ENCODE measurements around the gene ZBTB46. TPM values are rescaled to one million over a fixed set of nuclear protein-coding genes. Genes with fewer than 3 reads are reported as not detected.

ZBTB46 gene
- total RNA-seq, 1 experiment from 2014 or later: 27.1 TPM

DNA sequence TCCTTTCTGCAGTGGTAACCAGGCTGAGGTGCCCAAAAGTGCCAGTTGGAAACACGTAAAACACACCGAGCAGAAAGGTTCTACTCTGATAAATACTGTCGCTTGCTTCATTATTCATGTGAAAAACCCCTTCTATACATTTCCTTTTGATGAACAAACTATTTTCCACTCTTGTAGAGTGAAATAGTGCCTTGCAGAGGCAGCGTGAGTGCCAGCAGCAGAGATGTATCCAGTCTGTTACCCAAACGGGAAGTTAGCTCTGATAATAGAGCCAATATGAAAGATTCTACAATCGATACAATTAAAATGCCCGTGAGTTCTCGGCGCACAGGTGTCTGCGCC, 1.5 kb downstream of the ZBTB46 start:
- no peak overlapping the region for H4K8ac ChIP-seq (replicated peaks; ENCODE audit: insufficient read length, low read depth, low read length)
- H3K23me2 ChIP-seq (ENCODE audit: insufficient read length, low read depth, low read length, poor library complexity, severe bottlenecking): peaks cover 8% of the 10 kb centered on the region
- WGBS (ENCODE audit: extremely low coverage, insufficient read length, low lambda C conversion rate): no CpG with 5 or more reads among the region's 10 CpGs
- Mint-ChIP-seq H3K4me3 (peak overlapping the region; percentile 84 to 87), H3K4me1 (peaks cover 30 to 33% of the 10 kb centered on the region in 2 experiments), H3K27ac (no peak overlapping the region), H3K36me3 (ENCODE audit: insufficient read depth in 1 of 3, low read depth in 3 of 3) (no peaks in the 10 kb centered on the region; a peak in 3 of 7 replicates), H3K27me3 (ENCODE audit: low read depth) (peaks cover 38% of the 10 kb centered on the region), H3K9me3 (no peaks in the 10 kb centered on the region; a peak in 2 of 5 replicates)
- no peak for DNase-seq
- H2BK20ac ChIP-seq (ENCODE audit: low read depth, low read length, poor library complexity, severe bottlenecking): no peak overlapping the region
- H2BK120ac ChIP-seq (ENCODE audit: low read depth, low read length, poor library complexity, severe bottlenecking): no peak overlapping the region
- no peak overlapping the region for H4K5ac ChIP-seq (ENCODE audit: insufficient read length, low read depth, low read length)
- TF ChIP-seq, protein P1, sequence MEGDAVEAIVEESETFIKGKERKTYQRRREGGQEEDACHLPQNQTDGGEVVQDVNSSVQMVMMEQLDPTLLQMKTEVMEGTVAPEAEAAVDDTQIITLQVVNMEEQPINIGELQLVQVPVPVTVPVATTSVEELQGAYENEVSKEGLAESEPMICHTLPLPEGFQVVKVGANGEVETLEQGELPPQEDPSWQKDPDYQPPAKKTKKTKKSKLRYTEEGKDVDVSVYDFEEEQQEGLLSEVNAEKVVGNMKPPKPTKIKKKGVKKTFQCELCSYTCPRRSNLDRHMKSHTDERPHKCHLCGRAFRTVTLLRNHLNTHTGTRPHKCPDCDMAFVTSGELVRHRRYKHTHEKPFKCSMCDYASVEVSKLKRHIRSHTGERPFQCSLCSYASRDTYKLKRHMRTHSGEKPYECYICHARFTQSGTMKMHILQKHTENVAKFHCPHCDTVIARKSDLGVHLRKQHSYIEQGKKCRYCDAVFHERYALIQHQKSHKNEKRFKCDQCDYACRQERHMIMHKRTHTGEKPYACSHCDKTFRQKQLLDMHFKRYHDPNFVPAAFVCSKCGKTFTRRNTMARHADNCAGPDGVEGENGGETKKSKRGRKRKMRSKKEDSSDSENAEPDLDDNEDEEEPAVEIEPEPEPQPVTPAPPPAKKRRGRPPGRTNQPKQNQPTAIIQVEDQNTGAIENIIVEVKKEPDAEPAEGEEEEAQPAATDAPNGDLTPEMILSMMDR (conservative IDR thresholded peaks at IDR 0.05): no peak
- H2AK5ac ChIP-seq (ENCODE audit: insufficient read length, low read length): no peak overlapping the region
- H4K20me1 ChIP-seq (ENCODE audit: control insufficient read depth, insufficient read depth, insufficient read length): no peaks in the 10 kb centered on the region
- H3K79me2 ChIP-seq (ENCODE audit: insufficient read depth, low read length): peaks cover 11% of the 10 kb centered on the region; the same call in 1 of the 2 replicates
- no peak overlapping the region for H3T11ph ChIP-seq (ENCODE audit: low read length)
- H3K9me3 ChIP-seq (ENCODE audit: control insufficient read depth, low read depth, low read length): no peaks in the 10 kb centered on the region
- H3K9ac ChIP-seq (ENCODE audit: extremely low read depth, insufficient read length, low read length): no peak overlapping the region
- H2BK15ac ChIP-seq (ENCODE audit: low read depth, low read length): no peak overlapping the region
- H2AFZ ChIP-seq (ENCODE audit: low read length): no peak overlapping the region
- no peak overlapping the region for H2BK12ac ChIP-seq (ENCODE audit: insufficient read length, low read depth, low read length)
- H2BK5ac ChIP-seq (ENCODE audit: insufficient read length, low read length): no peak overlapping the region
- peak overlapping the region; percentile 65 for H3K4me2 ChIP-seq (ENCODE audit: insufficient read depth, insufficient read length, low read length)
- H3K79me1 ChIP-seq (ENCODE audit: insufficient read depth, low read depth, low read length, poor library complexity, severe bottlenecking): peaks cover 4% of the 10 kb centered on the region
- no peak overlapping the region for H3K56ac ChIP-seq (ENCODE audit: insufficient read length, low read depth, low read length)
- no peak overlapping the region for H3K14ac ChIP-seq (ENCODE audit: insufficient read depth, low read length)
- H3K23ac ChIP-seq (ENCODE audit: insufficient read length, low read depth, low read length): no peak overlapping the region
- H3K27ac ChIP-seq (ENCODE audit: insufficient read length, low read depth, low read length): no peak overlapping the region
- peaks cover 4% of the 10 kb centered on the region; the same call in 1 of the 2 replicates for H3K4me1 ChIP-seq (ENCODE audit: insufficient read depth, low read length)
- H3K18ac ChIP-seq (ENCODE audit: insufficient read length, low read depth, low read length): no peak overlapping the region
- H4K91ac ChIP-seq (ENCODE audit: insufficient read length, low read depth, low read length): no peak overlapping the region
- no peak overlapping the region for H3K4ac ChIP-seq (ENCODE audit: low read depth, low read length)
- peaks cover 4% of the 10 kb centered on the region; the same call in 1 of the 2 replicates for H3K27me3 ChIP-seq (ENCODE audit: insufficient read depth, low read length)
